ENCODE data around the gene ZFAND6. TPM values are rescaled to one million over a fixed set of nuclear protein-coding genes. Genes with fewer than 3 reads are reported as not detected.
"Not testable (repeated sequence)": the region's sequence is repeated elsewhere in the genome, so short reads cannot be mapped to it uniquely, and the experiment has no call there.

ZFAND6 gene
- polyA plus RNA-seq, 6 donors from 2014 or later: 106 to 189 (median 148) TPM

GRCh38 chr15:80141916-80142598 is 82.6 kb downstream of the ZFAND6 start:
- Mint-ChIP-seq H3K27me3 (no peaks in the 10 kb centered on the region), H3K4me1 (peaks cover 0 to 3% (median 0%) of the 10 kb centered on the region in 3 donors), H3K36me3 (peaks cover 0 to 7% of the 10 kb centered on the region in 2 donors), H3K27ac (peak overlapping the region in 1 of 6 donors; percentile 26), H3K4me3 (no peak overlapping the region), H3K9me3 (peaks cover 0 to 2% (median 0%) of the 10 kb centered on the region in 7 donors)
- DNase-seq (no peak), ATAC-seq (ENCODE audit: low read depth in 2 of 2) (no peak)

GRCh38 chr15:80142646-80143045 is 83.2 kb downstream of the ZFAND6 start:
- no peak for ATAC-seq (ENCODE audit: low read depth in 2 of 2)
- DNase-seq: no peak
- Mint-ChIP-seq H3K4me1 (peaks cover 0 to 3% (median 0%) of the 10 kb centered on the region in 3 donors), H3K27ac (no peak overlapping the region), H3K4me3 (no peak overlapping the region), H3K27me3 (no peaks in the 10 kb centered on the region), H3K9me3 (peaks cover 0 to 2% (median 0%) of the 10 kb centered on the region in 7 donors), H3K36me3 (peaks cover 0 to 4% of the 10 kb centered on the region in 2 donors)

DNA sequence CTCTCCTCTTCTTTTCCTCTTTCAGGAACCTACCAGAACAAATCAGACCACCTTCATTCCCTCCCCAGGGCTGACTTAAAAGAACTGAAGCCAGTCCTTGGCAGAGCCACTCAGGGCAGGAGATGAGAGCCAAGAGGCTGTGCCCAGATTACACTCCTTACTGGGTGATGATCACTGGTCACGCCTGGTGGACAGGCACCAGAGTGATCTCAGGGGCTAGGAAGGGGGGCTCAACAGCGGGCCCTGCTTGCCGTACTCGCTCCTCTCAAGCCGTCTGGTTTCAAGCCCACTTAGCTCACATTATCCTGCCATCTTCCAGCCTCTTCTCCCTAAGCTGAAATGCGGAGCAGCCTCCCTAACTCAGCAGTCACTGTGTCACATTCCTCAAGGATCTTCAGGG is 91.7 kb downstream of the ZFAND6 start:
- no peaks in the 10 kb centered on the region for H3K36me3 Mint-ChIP-seq
- H3K27ac Mint-ChIP-seq: peak overlapping the region in 3 of 6 donors; percentile 62 to 73 (median 65)
- peak overlapping the region in 3 of 8 donors; percentile 21 to 87 (median 59) for H3K4me3 Mint-ChIP-seq
- H3K27me3 Mint-ChIP-seq: no peaks in the 10 kb centered on the region
- DNase-seq (no peak), ATAC-seq (ENCODE audit: low read depth in 2 of 2) (no peak)
- H3K9me3 Mint-ChIP-seq: peaks cover 0 to 2% (median 0%) of the 10 kb centered on the region in 7 donors
- H3K4me1 Mint-ChIP-seq: peaks cover 14 to 21% (median 16%) of the 10 kb centered on the region in 3 donors

DNA sequence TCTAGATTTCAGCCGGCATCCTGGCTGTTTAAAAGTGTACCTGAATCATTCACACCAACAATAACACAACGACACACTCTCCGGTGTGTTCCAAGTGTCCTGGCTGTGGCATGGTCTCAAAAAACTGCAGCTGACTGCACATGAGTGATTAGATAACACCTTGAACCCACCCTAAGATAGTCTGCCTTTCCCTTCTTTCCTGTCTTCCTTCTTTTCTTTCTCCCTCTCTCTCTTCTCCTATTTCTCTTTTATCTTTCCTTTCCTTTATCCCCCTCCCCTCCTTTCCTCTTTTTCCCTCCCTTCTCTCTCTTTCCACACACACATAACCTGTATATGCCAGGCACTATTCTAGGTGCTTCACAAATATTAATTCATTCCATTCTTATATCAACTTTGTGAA is 92.1 kb downstream of the ZFAND6 start:
- H3K4me3 Mint-ChIP-seq: peak overlapping the region; percentile 83 to 95 (median 88)
- peaks cover 14 to 21% (median 16%) of the 10 kb centered on the region in 3 donors for H3K4me1 Mint-ChIP-seq
- no peaks in the 10 kb centered on the region for H3K9me3 Mint-ChIP-seq
- ATAC-seq (ENCODE audit: low read depth in 2 of 2) (no peak), DNase-seq (no peak)
- H3K27ac Mint-ChIP-seq: peak overlapping the region in 3 of 6 donors; percentile 34 to 83 (median 65)
- H3K36me3 Mint-ChIP-seq: no peaks in the 10 kb centered on the region
- H3K27me3 Mint-ChIP-seq: no peaks in the 10 kb centered on the region

DNA sequence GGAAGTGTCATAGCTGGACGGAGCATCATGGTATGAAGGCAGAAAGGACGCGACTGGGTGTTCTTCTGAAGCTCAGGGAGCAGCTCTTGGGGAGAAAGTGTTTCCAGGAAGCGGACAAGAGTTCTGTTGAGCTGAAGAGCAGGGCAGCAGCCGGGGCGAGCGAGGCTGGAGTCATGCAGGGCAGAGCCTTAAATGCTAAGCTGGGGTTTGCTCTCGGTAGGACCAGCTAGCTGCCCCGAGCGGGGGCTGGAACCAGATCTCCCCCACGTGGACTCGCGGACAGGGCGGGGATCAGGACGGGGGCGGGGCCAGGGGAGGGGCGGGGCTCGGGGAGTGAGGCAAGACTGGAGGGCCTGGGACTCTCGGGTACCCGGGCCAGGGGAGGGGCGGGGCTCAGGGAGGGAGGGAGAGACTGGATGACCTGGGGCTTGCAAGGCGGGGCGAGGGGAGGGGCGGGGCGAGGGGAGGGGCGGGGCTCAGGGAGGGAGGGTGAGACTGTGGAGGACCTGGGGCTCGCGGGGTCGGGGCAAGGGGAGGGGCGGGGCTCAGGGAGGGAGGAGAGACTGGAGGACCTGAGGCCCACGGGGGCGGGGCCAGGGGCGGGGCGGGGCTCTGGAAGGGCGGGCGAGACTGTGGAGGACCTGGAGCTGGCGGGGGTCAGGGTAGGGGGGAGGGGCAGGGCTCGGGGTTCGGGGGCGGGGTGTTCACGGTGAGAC is 92.9 kb downstream of the ZFAND6 start:
- Mint-ChIP-seq H3K36me3 (no peaks in the 10 kb centered on the region), H3K4me1 (peaks cover 14 to 21% (median 16%) of the 10 kb centered on the region in 3 donors), H3K4me3 (peak overlapping the region; percentile 83 to 95 (median 88)), H3K9me3 (no peaks in the 10 kb centered on the region), H3K27ac (peak overlapping the region; percentile 34 to 93 (median 80)), H3K27me3 (no peaks in the 10 kb centered on the region)
- ATAC-seq (ENCODE audit: low read depth in 2 of 2): peak; percentile 75 to 80
- peak; percentile 70 for DNase-seq

DNA sequence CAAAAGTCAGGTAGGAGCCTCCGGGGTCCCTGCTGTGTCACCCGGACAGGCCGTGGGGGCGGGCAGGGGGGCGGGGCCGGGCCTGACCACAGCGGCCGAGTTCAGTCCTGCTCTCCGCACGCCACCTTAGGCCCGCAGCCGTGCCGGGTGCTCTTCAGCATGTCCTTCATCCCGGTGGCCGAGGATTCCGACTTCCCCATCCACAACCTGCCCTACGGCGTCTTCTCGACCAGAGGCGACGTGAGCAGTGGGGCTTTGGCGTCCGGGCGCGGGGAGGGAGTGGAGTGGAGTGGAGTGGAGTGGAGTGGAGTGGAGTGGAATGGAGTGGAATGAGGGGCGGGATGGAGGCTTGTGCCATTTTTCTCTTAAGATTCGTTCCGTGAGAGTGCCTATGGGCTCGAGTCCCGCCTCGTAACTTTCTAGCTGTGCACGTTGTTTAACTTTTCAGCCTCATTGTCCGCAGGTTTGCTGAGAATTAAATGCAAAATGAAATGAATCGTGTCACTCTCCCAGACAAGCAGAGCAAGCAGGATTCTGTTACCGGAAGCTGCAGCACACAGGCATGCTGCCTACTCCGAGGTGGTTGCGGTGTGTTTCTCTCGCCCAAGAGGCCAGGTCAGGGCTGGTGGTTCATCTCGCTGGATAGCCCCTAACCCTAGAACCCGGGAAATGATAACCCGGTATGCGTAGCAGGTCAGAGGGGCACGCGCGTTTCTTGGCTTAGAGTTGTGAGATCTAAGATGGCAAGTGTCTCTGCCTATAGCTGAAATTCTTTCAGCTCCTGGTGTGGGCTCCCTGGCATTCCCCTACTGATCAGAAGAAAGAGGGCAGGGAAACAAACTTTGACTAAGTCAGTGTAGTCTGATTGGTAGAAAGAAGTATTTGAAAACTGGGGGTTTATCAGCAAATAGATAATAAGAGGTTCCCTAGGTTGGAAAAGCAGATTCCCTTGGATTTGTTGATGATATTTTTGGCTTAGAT is 93.7 kb downstream of the ZFAND6 start, which contains the start of gene FAH:
Gene FAH, plus strand, starts transcription at position 104 of the 981 bp plus-strand sequence. Its CDS starts 56 bp downstream, at position 160.
- Mint-ChIP-seq H3K36me3 (no peaks in the 10 kb centered on the region), H3K4me1 (peaks cover 14 to 21% (median 16%) of the 10 kb centered on the region in 3 donors), H3K27me3 (no peaks in the 10 kb centered on the region), H3K27ac (peak within 1 kb of the TSS; percentile 34 to 93 (median 80)), H3K4me3 (peak within 1 kb of the TSS; percentile 83 to 95 (median 90)), H3K9me3 (no peaks in the 10 kb centered on the region)
- ATAC-seq (ENCODE audit: low read depth in 2 of 2) (peak; percentile 43 to 50), DNase-seq (peak; percentile 35)

GRCh38 chr15:80153900-80154299 is 94.4 kb downstream of the ZFAND6 start:
- Mint-ChIP-seq H3K4me1 (peaks cover 16 to 21% (median 20%) of the 10 kb centered on the region in 3 donors), H3K9me3 (no peaks in the 10 kb centered on the region), H3K4me3 (peak overlapping the region in 6 of 8 donors; percentile 52 to 95 (median 88)), H3K27ac (no peak overlapping the region), H3K27me3 (no peaks in the 10 kb centered on the region), H3K36me3 (no peaks in the 10 kb centered on the region)
- ATAC-seq (ENCODE audit: low read depth in 2 of 2): no peak
- no peak for DNase-seq

- no peaks in the 10 kb centered on the region for H3K36me3 Mint-ChIP-seq
Observed at GRCh38 chr15:80154336-80154735, 94.9 kb downstream of the ZFAND6 start.

GRCh38 chr15:80155001-80155377 is 95.5 kb downstream of the ZFAND6 start:
- DNase-seq (no peak), ATAC-seq (ENCODE audit: low read depth in 2 of 2) (no peak)
- Mint-ChIP-seq H3K27me3 (no peaks in the 10 kb centered on the region), H3K27ac (no peak overlapping the region), H3K9me3 (no peaks in the 10 kb centered on the region), H3K36me3 (no peaks in the 10 kb centered on the region), H3K4me1 (peaks cover 16 to 30% (median 27%) of the 10 kb centered on the region in 3 donors), H3K4me3 (peak overlapping the region in 5 of 8 donors; percentile 28 to 90 (median 53))

More at GRCh38 chr15:80154336-80154735, 94.9 kb downstream of the ZFAND6 start:
- no peaks in the 10 kb centered on the region for H3K9me3 Mint-ChIP-seq
- DNase-seq (no peak), ATAC-seq (ENCODE audit: low read depth in 2 of 2) (no peak)
- no peak overlapping the region for H3K27ac Mint-ChIP-seq
- H3K27me3 Mint-ChIP-seq: no peaks in the 10 kb centered on the region
- H3K4me1 Mint-ChIP-seq: peaks cover 16 to 24% (median 23%) of the 10 kb centered on the region in 3 donors
- H3K4me3 Mint-ChIP-seq: peak overlapping the region in 5 of 8 donors; percentile 83 to 95 (median 90)

GRCh38 chr15:80155378-80156175 is 96.1 kb downstream of the ZFAND6 start:
- H3K4me3 Mint-ChIP-seq: peak overlapping the region in 2 of 8 donors; percentile 33 to 90
- not testable (repeated sequence) for H3K27me3 Mint-ChIP-seq

DNA sequence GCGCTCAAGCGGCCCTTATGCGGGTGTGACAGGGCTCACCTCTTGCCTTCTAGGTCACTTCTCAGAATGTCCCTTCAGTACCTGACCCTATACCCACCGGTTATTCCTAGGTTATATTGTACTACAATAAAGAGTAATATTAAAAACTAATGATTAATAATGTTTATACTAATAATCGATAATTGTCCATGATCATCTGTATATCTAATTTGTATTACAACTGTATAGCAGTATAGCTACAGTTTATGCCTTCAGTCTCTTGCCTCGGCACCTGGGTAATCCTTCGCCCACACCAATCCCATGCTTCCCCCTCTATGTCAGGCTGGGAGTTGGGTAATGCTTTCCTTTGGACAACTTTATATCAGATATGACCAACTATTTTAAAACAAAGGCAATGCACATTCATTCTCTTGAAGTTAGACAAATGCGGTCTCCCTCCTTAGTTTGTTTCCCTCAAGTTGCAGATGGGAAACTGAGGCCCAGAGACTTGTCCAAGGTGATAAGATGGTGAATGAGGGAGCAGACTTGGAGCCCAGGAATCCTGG is 96.8 kb downstream of the ZFAND6 start:
- ATAC-seq (ENCODE audit: low read depth in 2 of 2): no peak

More at GRCh38 chr15:80155378-80156175, 96.1 kb downstream of the ZFAND6 start:
- not testable (repeated sequence) for H3K9me3 Mint-ChIP-seq; ATAC-seq (ENCODE audit: low read depth in 2 of 2); H3K36me3 Mint-ChIP-seq; DNase-seq
- Mint-ChIP-seq H3K27ac (peak overlapping the region in 1 of 6 donors; percentile 15), H3K4me1 (peaks cover 20 to 35% (median 32%) of the 10 kb centered on the region in 3 donors)

DNA sequence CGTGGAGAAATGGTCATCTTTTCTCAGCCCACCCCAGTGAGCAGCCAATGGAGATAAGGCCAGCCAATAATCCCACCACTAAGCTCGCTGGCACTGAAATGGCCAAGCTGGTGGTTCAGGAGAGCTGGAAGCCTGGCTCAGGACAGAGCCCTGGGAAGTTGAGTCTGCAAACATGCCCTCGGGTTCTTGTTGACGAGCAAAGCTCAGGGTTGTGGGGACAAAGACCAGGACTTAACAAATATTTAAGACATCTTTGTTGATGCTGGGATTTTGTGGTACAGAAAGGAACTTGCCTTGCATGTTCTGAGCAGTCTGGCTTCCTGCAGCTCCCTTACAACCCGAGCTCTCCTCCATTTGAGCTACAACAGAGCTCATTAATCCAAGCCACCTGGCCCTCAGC is 97.7 kb downstream of the ZFAND6 start:
- Mint-ChIP-seq H3K4me3 (no peak overlapping the region), H3K27me3 (no peaks in the 10 kb centered on the region), H3K36me3 (no peaks in the 10 kb centered on the region), H3K4me1 (peaks cover 21 to 36% (median 34%) of the 10 kb centered on the region in 3 donors), H3K9me3 (no peaks in the 10 kb centered on the region), H3K27ac (no peak overlapping the region)
- DNase-seq (no peak), ATAC-seq (ENCODE audit: low read depth in 2 of 2) (no peak)

More for the DNA sequence above, 96.8 kb downstream of the ZFAND6 start:
- no peak overlapping the region for H3K4me3 Mint-ChIP-seq
- H3K4me1 Mint-ChIP-seq: peaks cover 26 to 41% (median 39%) of the 10 kb centered on the region in 3 donors
- no peaks in the 10 kb centered on the region for H3K36me3 Mint-ChIP-seq
- no peak overlapping the region for H3K27ac Mint-ChIP-seq
- no peak for DNase-seq
- no peaks in the 10 kb centered on the region for H3K9me3 Mint-ChIP-seq
- no peaks in the 10 kb centered on the region for H3K27me3 Mint-ChIP-seq

Measured in naive B cell (primary cell).